HG02943 (cell line): Measurements from ENCODE around the gene MACROD2.

Experiments used
- ATAC-seq: cut with Tn5 transposase; IDR thresholded peaks from one replicate; pipeline ENCODE4 v1.9.1; 2021; ENCODE audit warnings: mild to moderate bottlenecking, low read depth, moderate library complexity; ENCODE audit not compliant: unreplicated experiment

Gene MACROD2

DNA sequence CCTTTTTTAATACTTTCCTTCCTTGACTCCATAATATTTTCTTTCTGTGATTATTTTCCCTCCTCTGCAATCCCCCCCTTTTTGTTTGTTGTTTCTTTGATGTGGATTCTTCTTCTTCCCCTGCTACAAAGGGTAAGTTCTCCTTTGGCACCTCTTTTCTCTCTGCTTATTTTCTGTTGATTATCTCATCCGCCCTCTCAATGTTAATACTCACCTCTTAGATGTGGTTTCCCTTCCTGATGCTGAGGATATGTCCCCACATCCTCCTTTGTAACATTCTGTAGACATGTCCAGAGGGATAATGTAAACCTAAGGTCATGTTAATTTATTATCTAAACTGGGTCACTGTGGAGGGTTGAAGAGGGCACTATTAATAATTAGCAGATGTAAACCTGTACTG, 324.4 kb downstream of the MACROD2 start:
- ATAC-seq: no peak

DNA sequence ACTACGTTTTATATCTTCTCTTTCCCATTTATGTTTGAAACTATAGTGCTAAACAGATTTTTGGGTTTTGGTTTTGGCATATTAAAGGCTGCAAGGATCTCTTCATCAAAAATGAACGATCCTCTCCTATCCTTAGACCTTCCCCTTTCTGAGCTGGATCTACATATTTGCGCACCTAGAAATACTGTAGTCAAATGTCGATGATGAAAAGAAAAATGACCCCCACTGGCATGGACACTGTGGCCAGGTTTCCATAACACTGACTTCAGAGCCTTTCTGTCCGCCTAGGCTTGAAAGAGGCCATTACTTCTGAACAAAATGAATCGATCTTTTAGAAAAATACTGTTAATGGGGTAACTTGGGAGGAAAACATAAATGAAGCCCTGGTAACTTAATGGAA, 336.3 kb downstream of the MACROD2 start:
- no peak for ATAC-seq

GRCh38 chr20:14332866-14333265, 337.6 kb downstream of the MACROD2 start:
- ATAC-seq: no peak

DNA sequence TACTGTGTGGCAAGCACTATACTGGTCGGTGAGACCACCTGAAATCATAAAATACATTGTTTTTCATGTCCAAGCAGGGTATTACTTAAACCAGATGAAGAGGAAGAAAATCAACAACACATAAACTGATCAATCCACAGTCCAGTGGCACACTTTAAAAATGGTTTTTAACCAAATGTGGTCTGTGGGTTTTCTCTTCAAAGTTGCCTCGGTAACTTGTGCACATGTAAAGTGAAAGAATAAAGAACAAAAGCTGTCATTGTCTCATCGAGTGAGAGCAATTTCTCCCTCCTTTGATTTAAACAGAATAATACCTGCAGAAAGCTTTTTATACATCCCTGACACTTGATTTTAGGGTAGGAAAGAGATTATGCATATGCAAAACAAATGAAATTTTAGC, 338.4 kb downstream of the MACROD2 start:
- ATAC-seq: no peak

DNA sequence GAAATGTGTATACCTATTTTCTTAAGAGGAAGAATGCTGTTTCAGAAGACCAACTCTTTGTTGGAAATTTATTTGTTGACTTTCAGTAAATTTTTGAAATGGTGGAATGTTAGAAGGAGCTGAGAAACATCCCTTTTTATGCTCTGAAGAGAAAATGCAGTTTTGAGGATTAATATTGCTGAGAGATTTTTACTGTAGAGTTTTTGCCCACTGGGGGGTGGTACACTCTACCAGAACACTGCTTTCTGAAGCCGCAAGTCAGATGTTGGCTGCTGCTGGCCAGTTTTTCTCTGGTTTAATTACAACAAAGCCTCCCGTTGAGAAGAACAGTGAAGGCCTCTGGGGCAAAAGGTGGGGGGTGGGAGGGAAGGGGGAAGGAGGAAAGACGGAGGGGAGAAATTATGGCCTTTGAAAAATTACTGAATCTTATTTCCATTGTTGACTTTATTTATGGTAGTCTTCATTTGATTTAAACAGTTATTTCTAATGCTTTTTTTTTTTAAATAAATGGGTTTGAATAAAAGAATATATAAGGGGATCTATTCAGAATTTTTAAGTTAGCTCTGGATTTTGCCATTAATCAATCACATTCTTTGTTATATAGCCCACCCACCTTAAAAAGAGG, 339.1 kb downstream of the MACROD2 start:
- no peak for ATAC-seq

- no peak for ATAC-seq
Measured at GRCh38 chr20:14335052-14335451, 339.7 kb downstream of the MACROD2 start.

DNA sequence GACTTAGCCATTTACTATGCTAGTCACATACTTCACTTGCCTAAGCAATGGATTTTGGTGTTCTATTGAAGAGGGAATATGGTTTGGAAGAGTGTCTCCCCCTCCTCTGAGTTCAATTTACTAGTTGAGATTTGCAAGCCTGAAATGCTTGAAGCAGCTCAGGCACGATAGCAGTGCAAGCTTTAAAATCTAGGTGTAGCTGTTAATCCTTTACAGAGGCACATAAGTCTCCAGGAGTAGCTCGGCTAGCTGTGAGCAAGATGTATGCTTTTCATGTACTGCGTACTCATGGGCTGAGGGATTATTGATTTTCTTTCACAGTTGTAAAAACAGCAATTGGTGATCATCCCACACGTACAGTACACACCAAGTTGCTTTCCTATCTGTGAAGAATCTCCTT, 341.4 kb downstream of the MACROD2 start:
- no peak for ATAC-seq

- ATAC-seq: peak; percentile 97
Measured at GRCh38 chr20:14337400-14338171, 342.3 kb downstream of the MACROD2 start, which contains the start of gene FLRT3. Gene FLRT3, minus strand, starts transcription at chr20:14337612. Its CDS starts 10,106 bp downstream, at chr20:14327506.

DNA sequence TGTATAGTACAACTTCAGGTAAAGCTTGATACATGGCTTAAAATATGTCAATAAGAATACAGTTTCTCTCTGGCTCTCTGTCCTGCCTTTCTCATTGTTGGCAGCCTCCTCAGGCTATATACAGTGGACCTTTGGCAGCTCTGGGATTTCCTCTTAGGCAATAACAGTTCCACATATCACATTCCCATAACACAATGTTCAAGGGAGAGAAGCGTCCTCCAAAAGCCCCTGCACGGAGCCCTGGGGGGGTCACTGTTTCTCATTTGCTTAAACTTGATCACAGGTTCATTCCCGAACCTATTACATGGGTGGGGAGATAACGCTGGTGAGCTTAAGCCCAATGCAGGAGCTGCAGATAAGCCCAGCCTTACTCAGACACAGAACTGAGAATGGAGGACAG, 346.5 kb downstream of the MACROD2 start:
- ATAC-seq: no peak

DNA sequence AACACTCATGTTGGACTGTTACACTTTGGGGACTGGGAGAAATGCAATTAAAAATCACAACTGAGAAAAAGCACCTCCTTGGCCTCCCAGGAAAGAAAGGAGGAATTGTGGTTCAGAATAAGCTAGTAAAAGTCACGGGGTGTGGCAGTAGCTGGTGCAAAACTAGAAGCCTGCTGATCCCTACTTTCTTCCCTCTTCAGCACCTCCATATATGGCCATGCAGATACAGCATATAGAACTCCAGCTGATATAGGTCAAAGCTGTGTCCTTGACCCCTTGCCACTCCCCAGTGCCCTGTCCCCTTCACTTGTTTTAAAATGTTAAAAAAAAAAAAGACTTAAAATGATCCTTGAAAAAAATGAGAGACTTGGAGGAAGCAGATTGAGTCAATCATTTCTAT, 347.6 kb downstream of the MACROD2 start:
- no peak for ATAC-seq

DNA sequence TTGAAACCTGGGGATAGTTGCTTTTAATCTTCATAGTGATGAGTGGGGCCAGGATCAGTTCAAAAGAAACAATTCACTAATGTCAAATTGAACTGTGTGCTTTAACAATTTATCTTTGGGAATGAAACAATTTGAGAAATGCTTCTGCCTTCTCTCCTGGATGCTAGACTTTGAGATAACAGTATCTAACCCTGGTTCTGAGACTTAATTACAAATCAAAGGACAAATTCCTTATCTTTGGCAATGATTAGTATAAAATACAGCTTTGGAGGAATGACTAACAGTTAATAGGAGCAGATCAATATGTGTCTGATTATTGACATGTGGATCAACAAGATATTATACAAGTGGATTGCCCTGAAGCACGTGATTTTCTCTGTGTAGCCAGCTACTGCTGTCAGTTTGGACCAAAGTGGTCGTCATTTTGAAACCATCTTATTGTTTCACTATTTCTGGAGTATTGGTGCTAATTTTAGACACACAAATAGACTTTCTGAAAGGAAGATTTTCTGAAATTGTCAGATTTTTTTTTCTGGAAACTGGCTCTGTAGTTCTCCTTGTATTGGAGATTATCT, 348.3 kb downstream of the MACROD2 start:
- no peak for ATAC-seq

- ATAC-seq: no peak
Measured at GRCh38 chr20:14344746-14345145, 349.4 kb downstream of the MACROD2 start.

GRCh38 chr20:14355791-14356190, 360.5 kb downstream of the MACROD2 start:
- no peak for ATAC-seq

GRCh38 chr20:14360416-14360815, 365.1 kb downstream of the MACROD2 start:
- ATAC-seq: no peak

GRCh38 chr20:14361509-14362345, 366.4 kb downstream of the MACROD2 start:
- ATAC-seq: no peak

- no peak for ATAC-seq
Measured at GRCh38 chr20:14374196-14374595, 378.9 kb downstream of the MACROD2 start.

GRCh38 chr20:14375416-14375985, 380.2 kb downstream of the MACROD2 start:
- ATAC-seq: no peak

GRCh38 chr20:14378326-14378725, 383.0 kb downstream of the MACROD2 start:
- ATAC-seq: no peak

- no peak for ATAC-seq
Measured at GRCh38 chr20:14383335-14383734, 388.0 kb downstream of the MACROD2 start.

- ATAC-seq: no peak
Measured at GRCh38 chr20:14384416-14385175, 389.3 kb downstream of the MACROD2 start.
